DND-41 (cell line): ENCODE measurements around the gene ANKLE1.

Source experiments
- CTCF ChIP-seq: IDR thresholded peaks from 2 replicates; pipeline ENCODE4 v1.5.1; 2012; ENCODE audit warnings: borderline replicate concordance, low read length, moderate library complexity, mild to moderate bottlenecking; ENCODE audit not compliant: poor library complexity, severe bottlenecking; ENCODE audit errors: extremely low read depth
- EZH2 ChIP-seq: IDR thresholded peaks from 3 replicates; pipeline ENCODE4 v1.6.1; 2012; ENCODE audit warnings: borderline replicate concordance, low read depth, mild to moderate bottlenecking, moderate library complexity, low read length, inconsistent platforms; ENCODE audit not compliant: severe bottlenecking

GRCh38 chr19:17263712-17264640 is 17.7 kb upstream of the ANKLE1 start:
- TF ChIP-seq CTCF (no peak), EZH2 (no peak)
